Osteocyte (in vitro differentiated cells): ENCODE measurements around the gene PTPRN2. TPM values are rescaled to one million over a fixed set of nuclear protein-coding genes. Genes with fewer than 3 reads are reported as not detected.

Experiments used
- DNase-seq: peaks from one replicate; pipeline ENCODE4 v3.0.0; 2021; ENCODE audit warnings: mixed read lengths; ENCODE audit not compliant: unreplicated experiment; ENCODE audit errors: extremely low spot score
- H3K27ac Mint-ChIP-seq: one replicate; pipeline ENCODE4 v1.8.0; 2021; ENCODE audit warnings: mild to moderate bottlenecking, mixed read lengths; ENCODE audit not compliant: unreplicated experiment
- H3K27me3 Mint-ChIP-seq: one replicate; pipeline ENCODE4 v1.8.0; 2021; ENCODE audit warnings: mixed read lengths; ENCODE audit not compliant: unreplicated experiment
- H3K36me3 Mint-ChIP-seq: one replicate; pipeline ENCODE4 v1.8.0; 2021; ENCODE audit warnings: mixed read lengths; ENCODE audit not compliant: unreplicated experiment
- H3K4me1 Mint-ChIP-seq: one replicate; pipeline ENCODE4 v1.8.0; 2021; ENCODE audit warnings: mixed read lengths; ENCODE audit not compliant: unreplicated experiment
- H3K4me3 Mint-ChIP-seq: one replicate; pipeline ENCODE4 v1.8.0; 2021; ENCODE audit warnings: mild to moderate bottlenecking, moderate library complexity, mixed read lengths; ENCODE audit not compliant: unreplicated experiment
- H3K9me3 Mint-ChIP-seq: one replicate; pipeline ENCODE4 v1.8.0; 2021; ENCODE audit warnings: mixed read lengths; ENCODE audit not compliant: unreplicated experiment
- total RNA-seq: library from RNA; stranded (reverse); gene quantifications from 2 replicates; pipeline ENCODE4 v1.2.1, GENCODE V29; 2021
- TF ChIP-seq, protein P1 (sequence below): fragments of 200-600 bp; sonication (generic); IDR thresholded peaks from 2 replicates; pipeline ENCODE4 v1.5.0; 2021; ENCODE audit warnings: antibody characterized with exemption, mild to moderate bottlenecking, moderate library complexity

The PTPRN2 gene
- total RNA-seq, 1 donor from 2014 or later, result 0.59 TPM

DNA sequence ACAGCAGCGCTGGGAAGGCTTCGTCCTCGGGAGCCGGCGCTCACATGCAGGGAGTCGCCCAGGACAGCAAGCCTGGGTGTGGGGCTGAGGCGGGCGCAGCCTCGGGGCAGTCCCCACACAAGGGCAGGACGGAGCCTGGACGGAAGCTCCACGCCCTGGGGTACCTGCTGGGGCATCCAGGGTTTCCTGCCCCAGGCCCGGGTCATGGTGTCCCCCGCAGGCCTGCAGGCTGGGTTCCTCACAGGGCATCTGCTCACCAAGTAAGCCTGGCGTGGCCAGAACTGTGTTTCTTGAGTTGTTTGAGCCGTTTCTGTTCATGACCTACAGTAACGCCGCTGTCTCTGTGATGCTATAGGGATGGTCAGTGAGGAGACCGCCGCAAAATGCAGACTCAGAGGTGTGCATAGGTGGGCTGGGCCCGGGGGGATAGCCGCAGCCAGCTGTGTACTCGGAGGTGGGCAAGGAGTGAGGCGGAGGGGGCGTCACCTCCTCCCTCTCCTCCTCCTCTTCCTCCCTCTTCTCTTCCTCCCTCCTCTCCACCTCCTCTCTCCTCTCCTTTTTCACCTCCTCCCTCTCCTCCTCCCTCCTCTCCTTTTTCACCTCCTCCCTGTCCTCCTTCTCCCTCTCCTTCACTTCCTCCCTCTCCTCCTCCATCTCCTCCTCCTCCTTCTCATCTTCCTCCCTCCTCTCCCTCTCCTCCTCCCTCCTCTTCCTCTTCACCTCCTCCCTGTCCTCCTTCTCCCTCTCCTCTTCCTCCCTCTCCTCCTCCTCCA is 811.9 kb downstream of the PTPRN2 start:
- TF ChIP-seq, protein P1, sequence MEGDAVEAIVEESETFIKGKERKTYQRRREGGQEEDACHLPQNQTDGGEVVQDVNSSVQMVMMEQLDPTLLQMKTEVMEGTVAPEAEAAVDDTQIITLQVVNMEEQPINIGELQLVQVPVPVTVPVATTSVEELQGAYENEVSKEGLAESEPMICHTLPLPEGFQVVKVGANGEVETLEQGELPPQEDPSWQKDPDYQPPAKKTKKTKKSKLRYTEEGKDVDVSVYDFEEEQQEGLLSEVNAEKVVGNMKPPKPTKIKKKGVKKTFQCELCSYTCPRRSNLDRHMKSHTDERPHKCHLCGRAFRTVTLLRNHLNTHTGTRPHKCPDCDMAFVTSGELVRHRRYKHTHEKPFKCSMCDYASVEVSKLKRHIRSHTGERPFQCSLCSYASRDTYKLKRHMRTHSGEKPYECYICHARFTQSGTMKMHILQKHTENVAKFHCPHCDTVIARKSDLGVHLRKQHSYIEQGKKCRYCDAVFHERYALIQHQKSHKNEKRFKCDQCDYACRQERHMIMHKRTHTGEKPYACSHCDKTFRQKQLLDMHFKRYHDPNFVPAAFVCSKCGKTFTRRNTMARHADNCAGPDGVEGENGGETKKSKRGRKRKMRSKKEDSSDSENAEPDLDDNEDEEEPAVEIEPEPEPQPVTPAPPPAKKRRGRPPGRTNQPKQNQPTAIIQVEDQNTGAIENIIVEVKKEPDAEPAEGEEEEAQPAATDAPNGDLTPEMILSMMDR, result no peak

DNA sequence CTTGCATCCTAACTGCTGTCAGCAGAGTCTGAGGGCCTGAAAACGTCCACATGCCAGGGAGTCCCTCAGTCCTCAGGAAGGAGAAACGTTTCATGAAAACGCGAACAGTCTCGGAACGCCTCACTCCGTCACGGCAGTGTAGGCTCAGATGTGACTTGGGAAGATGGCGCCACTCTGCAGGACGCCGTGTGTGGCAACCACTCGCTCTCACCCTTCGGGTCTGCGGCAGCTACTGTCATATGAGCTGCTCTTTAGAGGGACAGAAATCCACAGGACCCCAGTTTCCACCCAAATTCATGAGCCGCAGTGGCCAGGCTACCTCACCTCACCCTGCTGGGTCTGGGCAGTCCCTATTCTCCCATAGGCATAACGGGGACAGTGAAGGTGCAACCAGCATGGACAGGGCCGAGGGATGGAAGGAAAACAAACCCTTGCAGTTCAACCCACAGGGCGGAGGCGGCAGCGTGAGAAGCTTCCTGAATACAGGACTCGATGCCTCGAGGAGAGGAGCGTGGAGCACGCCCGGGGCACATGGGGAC is 812.5 kb downstream of the PTPRN2 start:
- no peaks in the 10 kb centered on the region for H3K4me1 Mint-ChIP-seq
- DNase-seq, result no peak
- no peaks in the 10 kb centered on the region for H3K36me3 Mint-ChIP-seq
- TF ChIP-seq, protein P1, result no peak
- H3K4me3 Mint-ChIP-seq, result no peak overlapping the region
- no peaks in the 10 kb centered on the region for H3K27me3 Mint-ChIP-seq
- H3K9me3 Mint-ChIP-seq, result peaks cover 16% of the 10 kb centered on the region
- H3K27ac Mint-ChIP-seq, result no peak overlapping the region

More for the DNA sequence above, 811.9 kb downstream of the PTPRN2 start:
- Mint-ChIP-seq H3K4me3 (no peak overlapping the region), H3K27me3 (no peaks in the 10 kb centered on the region), H3K9me3 (peaks cover 16% of the 10 kb centered on the region), H3K36me3 (no peaks in the 10 kb centered on the region), H3K4me1 (no peaks in the 10 kb centered on the region), H3K27ac (no peak overlapping the region)
- no peak for DNase-seq

DNA sequence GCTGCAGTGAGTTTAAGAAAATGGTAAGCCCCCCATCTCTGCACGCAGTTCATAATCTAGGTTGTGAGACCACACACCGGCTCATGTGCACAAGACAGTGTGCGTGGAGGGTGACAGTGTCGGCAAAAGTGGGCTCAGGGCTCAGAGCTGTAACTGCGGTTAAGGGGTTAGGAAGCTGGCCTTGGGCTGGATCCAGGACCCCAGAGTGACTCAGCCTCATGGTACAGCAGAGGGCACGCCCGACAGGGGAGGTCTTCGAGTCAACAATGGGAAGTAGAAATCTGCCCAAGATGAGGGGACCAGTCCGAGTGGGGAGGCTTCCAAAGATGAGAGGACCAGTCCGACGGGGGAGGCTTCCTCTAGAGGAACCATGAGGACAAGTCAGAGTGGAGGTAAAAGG is 813.1 kb downstream of the PTPRN2 start:
- Mint-ChIP-seq H3K4me1 (no peaks in the 10 kb centered on the region), H3K27me3 (no peaks in the 10 kb centered on the region), H3K36me3 (no peaks in the 10 kb centered on the region), H3K9me3 (peaks cover 16% of the 10 kb centered on the region), H3K27ac (no peak overlapping the region), H3K4me3 (no peak overlapping the region)
- TF ChIP-seq, protein P1, result no peak
- DNase-seq, result no peak

DNA sequence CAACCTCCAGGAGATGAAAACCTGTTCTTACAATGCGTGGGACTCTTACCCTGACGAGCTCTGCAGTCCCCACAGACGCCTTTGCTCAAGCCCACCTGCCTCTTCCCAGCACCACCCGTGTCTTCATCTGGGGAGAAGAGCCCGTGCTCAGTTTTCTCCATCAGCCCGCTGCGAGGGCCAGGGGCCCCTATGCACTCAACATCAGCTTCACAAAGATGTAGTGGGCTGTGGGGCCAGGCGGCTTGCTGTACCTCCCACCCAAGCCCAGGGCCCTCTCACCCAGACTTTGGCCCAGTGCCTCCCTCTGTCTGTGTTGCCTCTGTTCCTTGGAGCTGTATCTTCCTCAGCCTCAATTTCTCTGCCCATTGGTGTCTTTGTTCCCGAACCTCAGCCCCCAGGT is 814.3 kb downstream of the PTPRN2 start:
- TF ChIP-seq, protein P1, result no peak
- Mint-ChIP-seq H3K4me3 (no peak overlapping the region), H3K36me3 (no peaks in the 10 kb centered on the region), H3K27ac (no peak overlapping the region), H3K9me3 (peaks cover 21% of the 10 kb centered on the region), H3K27me3 (peaks cover 2% of the 10 kb centered on the region), H3K4me1 (no peaks in the 10 kb centered on the region)
- DNase-seq, result no peak

DNA sequence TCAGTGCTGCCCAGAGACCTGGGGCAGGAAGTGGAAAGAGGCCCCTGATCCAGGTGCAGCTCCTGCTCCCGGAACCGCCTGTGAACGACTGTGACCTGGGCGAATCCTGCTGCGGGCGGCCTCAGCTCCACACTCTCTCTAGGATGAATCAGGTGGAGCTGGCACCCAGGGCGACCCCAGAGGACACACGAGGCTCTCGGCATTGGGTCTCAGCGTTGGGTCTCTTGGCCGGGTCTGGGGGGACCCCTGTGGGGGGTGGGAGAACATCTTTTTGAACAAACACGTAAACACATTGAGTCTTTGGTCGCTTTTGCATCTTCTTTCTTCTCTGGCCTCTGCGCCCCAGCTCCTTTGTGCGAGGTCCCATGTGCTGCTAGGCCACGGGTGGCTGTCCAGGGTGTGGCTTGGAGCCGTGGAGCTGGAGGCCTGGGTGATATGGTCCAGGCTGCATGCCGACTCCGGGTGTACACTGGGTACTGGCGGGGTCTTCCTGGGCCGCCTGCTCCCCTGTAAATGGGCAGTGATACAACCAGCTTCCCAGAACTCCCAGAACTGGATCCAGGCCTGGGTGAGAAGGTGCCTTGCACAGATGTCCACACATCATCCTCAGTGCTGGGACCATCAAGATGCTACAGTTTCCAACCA is 815.0 kb downstream of the PTPRN2 start:
- peaks cover 2% of the 10 kb centered on the region for H3K27me3 Mint-ChIP-seq
- no peaks in the 10 kb centered on the region for H3K36me3 Mint-ChIP-seq
- H3K27ac Mint-ChIP-seq, result no peak overlapping the region
- TF ChIP-seq, protein P1, result no peak
- no peaks in the 10 kb centered on the region for H3K4me1 Mint-ChIP-seq
- H3K4me3 Mint-ChIP-seq, result no peak overlapping the region
- H3K9me3 Mint-ChIP-seq, result peaks cover 18% of the 10 kb centered on the region
- DNase-seq, result no peak
